Sigmoid colon (tissue), 7 donors: ENCODE data around the gene PFDN1. TPM values are rescaled to one million over a fixed set of nuclear protein-coding genes. Genes with fewer than 3 reads are reported as not detected.
"Not testable (repeated sequence)": the region's sequence is repeated elsewhere in the genome, so short reads cannot be mapped to it uniquely, and the experiment has no call there.

ENCODE experiments used
- DNase-seq: peaks from one replicate; pipeline ENCODE4 v3.0.0-alpha.2; 2019
- H3K27ac ChIP-seq, 4 donors: fragments of 200-600 bp; sonication (generic); one replicate each; pipeline ENCODE4 v1.5.1; 2016 to 2019; ENCODE audit warnings: mild to moderate bottlenecking in 1 of 4
- H3K27me3 ChIP-seq, 3 donors: fragments of 200-600 bp; sonication (generic); one replicate each; pipeline ENCODE4 v1.5.1; 2019; ENCODE audit warnings: mild to moderate bottlenecking in 1 of 3
- H3K36me3 ChIP-seq, 4 donors: fragments of 200-600 bp; sonication (generic); one replicate each; pipeline ENCODE4 v1.5.1; 2016 to 2019
- H3K4me1 ChIP-seq, 4 donors: fragments of 200-600 bp; sonication (generic); one replicate each; pipeline ENCODE4 v1.5.1; 2017 to 2019
- H3K4me3 ChIP-seq, 4 donors: fragments of 200-600 bp; sonication (generic); one replicate each; pipeline ENCODE4 v1.5.1; 2017 to 2019; ENCODE audit warnings: mild to moderate bottlenecking in 2 of 4, moderate library complexity in 1 of 4
- H3K9me3 ChIP-seq, 4 donors: fragments of 200-600 bp in 3 of 4; sonication (generic) in 3 of 4; one replicate each; pipeline versions ENCODE4 v1.5.1 to v1.6.1; 2013 to 2019
- EP300 ChIP-seq, 4 donors: sonication (generic); formaldehyde crosslinking; IDR thresholded peaks; one replicate each; pipeline ENCODE4 v1.6.1; 2017; ENCODE audit warnings: antibody characterized with exemption in 4 of 4
- POLR2A ChIP-seq, 2 donors: fragments of 450-650 bp; IDR thresholded peaks; one replicate each; pipeline ENCODE4 v1.6.1; 2016; ENCODE audit warnings: antibody characterized with exemption in 2 of 2, mild to moderate bottlenecking in 2 of 2, moderate library complexity in 2 of 2
- POLR2AphosphoS5 ChIP-seq, 4 donors: sonication (generic); formaldehyde crosslinking; IDR thresholded peaks; one replicate each; pipeline ENCODE4 v1.6.1; 2017; ENCODE audit warnings: antibody characterized with exemption in 4 of 4
- WGBS, 2 donors: extraction: QIAGEN DNeasy Blood & Tissue Kit; methylation state at CpG; one replicate each; pipeline ENCODE4 v1.1.7; 2013; 5-methylcytosine and 5-hydroxymethylcytosine counted together
- intact Hi-C: fragments of 100-400 bp; cut with DNase I; formaldehyde crosslinking; loops from one replicate; pipeline ENCODE4 v1.15.1; 2023
- polyA plus RNA-seq, 3 donors: library from polyadenylated mRNA; stranded (reverse); fragments of 200-250 nt; gene quantifications; one replicate each; pipeline ENCODE4 v1.2.3, GENCODE V29; 2013
- total RNA-seq, 4 donors: library from RNA; depleted of rRNA; stranded (reverse); fragments of >200 nt; gene quantifications; one replicate each; pipeline ENCODE4 v1.1.0, GENCODE V29; 2016
- TF ChIP-seq, protein P1 (sequence below), 4 experiments: fragments of 450-650 bp in 3 of 4; fragments of 200-600 bp in 1 of 4; IDR thresholded peaks; one replicate each; pipeline ENCODE4 v1.5.1; 2016 to 2019; ENCODE audit warnings: antibody characterized with exemption in 4 of 4, mild to moderate bottlenecking in 3 of 4, moderate library complexity in 2 of 4
- donor health status: healthy with polysubstance abuse.
- donor health status: Bipolar disorder and iron deficiency.
- donor health status: healthy.

Gene PFDN1
- total and polyA plus RNA-seq, 7 donors = 61.8 to 159 (median 88.2) TPM

DNA sequence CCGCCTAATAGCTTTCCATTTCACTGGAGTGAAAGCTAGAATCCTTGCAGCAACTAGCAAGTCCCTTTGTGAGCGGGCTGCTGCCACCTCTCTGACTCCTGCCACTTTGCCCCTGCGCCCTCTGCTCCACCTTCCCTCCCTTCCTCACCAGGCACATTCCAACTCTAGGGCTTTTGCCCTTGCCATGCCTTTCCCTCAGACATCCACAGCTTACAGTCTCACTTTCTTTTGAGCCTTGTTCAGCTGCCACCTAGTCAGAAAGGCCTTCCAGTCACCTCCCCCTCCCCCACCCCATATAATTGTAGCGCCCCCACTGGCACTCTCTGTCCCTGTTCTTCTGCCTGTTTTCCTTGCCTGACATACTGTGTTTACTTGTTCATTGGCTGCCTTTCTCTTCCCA is 96.9 kb downstream of the PFDN1 start:
- Histone ChIP-seq H3K27ac (no peak overlapping the region), H3K4me1 (peaks cover 0 to 8% (median 3%) of the 10 kb centered on the region in 4 donors), H3K27me3 (no peaks in the 10 kb centered on the region), H3K4me3 (no peak overlapping the region), H3K9me3 (no peaks in the 10 kb centered on the region), H3K36me3 (no peaks in the 10 kb centered on the region)
- 90 to 94% methylated on average over 4 of the region's 4 CpGs for WGBS, 2 donors
- no peak for TF ChIP-seq POLR2AphosphoS5 (IDR thresholded peaks at IDR 0.05)
- no peak for TF ChIP-seq POLR2A (IDR thresholded peaks at IDR 0.05)
- TF ChIP-seq, protein P1, sequence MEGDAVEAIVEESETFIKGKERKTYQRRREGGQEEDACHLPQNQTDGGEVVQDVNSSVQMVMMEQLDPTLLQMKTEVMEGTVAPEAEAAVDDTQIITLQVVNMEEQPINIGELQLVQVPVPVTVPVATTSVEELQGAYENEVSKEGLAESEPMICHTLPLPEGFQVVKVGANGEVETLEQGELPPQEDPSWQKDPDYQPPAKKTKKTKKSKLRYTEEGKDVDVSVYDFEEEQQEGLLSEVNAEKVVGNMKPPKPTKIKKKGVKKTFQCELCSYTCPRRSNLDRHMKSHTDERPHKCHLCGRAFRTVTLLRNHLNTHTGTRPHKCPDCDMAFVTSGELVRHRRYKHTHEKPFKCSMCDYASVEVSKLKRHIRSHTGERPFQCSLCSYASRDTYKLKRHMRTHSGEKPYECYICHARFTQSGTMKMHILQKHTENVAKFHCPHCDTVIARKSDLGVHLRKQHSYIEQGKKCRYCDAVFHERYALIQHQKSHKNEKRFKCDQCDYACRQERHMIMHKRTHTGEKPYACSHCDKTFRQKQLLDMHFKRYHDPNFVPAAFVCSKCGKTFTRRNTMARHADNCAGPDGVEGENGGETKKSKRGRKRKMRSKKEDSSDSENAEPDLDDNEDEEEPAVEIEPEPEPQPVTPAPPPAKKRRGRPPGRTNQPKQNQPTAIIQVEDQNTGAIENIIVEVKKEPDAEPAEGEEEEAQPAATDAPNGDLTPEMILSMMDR (IDR thresholded peaks at IDR 0.05) = no peak
- intact Hi-C loops = no loop called here
- DNase-seq = no peak

DNA sequence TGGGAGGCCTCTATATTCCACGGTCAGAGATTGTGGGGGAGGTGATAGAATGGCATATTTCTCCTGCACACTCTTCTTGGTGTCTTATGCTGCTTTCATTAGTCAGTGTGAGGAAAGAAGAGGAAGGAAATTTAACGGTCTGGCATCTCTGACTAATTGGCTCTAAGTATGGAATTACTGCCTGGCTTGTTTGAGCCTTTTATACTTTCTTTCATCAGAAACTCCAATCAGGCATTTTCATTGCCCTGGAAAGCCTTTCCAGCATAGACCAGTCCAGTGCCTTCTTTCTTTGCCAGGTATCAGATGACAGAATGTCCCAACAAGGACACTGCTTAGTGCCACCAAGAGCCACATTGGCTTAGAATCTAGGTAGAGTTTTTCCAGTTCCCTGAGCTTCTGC is 97.7 kb downstream of the PFDN1 start:
- no peak for TF ChIP-seq POLR2AphosphoS5 (IDR thresholded peaks at IDR 0.05)
- no peak for TF ChIP-seq EP300 (IDR thresholded peaks at IDR 0.05)
- TF ChIP-seq, protein P1 (IDR thresholded peaks at IDR 0.05) = no peak
- no peak for TF ChIP-seq POLR2A (IDR thresholded peaks at IDR 0.05)
- H3K27me3 ChIP-seq = no peaks in the 10 kb centered on the region
- DNase-seq = no peak
- intact Hi-C loops = no loop called here
- WGBS, 2 donors = 49 to 65% methylated on average over 2 of the region's 2 CpGs
- no peaks in the 10 kb centered on the region for H3K36me3 ChIP-seq
- H3K4me3 ChIP-seq = no peak overlapping the region
- peaks cover 0 to 8% (median 3%) of the 10 kb centered on the region in 4 donors for H3K4me1 ChIP-seq
- H3K27ac ChIP-seq = no peak overlapping the region
- H3K9me3 ChIP-seq = no peaks in the 10 kb centered on the region

DNA sequence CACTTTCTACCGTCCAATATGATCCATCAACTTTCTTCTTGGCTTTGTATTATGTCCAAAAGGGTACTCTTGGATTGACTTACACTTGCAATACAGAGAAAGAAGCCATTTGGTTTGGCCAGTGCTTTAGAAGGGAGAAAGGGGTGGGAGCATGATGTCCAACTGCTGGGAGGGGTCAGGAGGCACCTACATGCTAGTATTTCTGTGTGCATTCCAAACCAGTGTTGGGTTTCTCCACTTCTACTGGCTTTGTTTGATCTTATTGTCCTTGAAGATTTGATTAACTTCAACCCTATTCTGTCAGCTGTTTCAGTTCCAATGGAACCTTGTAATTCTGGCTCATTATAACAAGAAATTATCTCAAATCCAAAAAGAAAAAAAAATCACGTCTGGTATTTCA is 100.3 kb downstream of the PFDN1 start:
- Histone ChIP-seq H3K4me1 (peaks cover 0 to 8% (median 3%) of the 10 kb centered on the region in 4 donors), H3K9me3 (no peaks in the 10 kb centered on the region), H3K27me3 (no peaks in the 10 kb centered on the region), H3K27ac (no peak overlapping the region), H3K36me3 (no peaks in the 10 kb centered on the region), H3K4me3 (no peak overlapping the region)
- intact Hi-C loops = no loop called here
- DNase-seq = no peak
- 87 to 90% methylated on average over 2 of the region's 2 CpGs for WGBS, 2 donors
- TF ChIP-seq POLR2AphosphoS5 (IDR thresholded peaks at IDR 0.05) = no peak
- no peak for TF ChIP-seq EP300 (IDR thresholded peaks at IDR 0.05)
- TF ChIP-seq, protein P1 (IDR thresholded peaks at IDR 0.05) = no peak
- no peak for TF ChIP-seq POLR2A (IDR thresholded peaks at IDR 0.05)

DNA sequence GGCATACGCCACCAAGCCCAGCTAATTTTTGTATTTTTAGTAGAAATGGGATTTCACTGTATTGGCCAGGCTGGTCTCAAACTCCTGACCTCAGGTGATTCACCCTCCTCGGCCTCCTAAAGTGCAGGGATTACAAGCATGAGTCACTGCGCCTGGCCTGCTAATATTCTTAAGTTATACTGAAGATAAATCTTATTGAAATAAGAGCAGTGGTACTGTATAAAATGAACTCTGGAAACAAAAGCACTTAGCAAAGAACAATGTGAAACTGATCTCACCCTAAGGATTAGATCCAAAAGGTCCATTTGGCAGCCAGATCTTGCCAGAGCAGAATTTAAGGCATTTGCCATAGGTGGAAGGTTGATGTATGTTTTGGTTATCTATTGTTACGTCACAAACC is 100.8 kb downstream of the PFDN1 start:
- no peak for DNase-seq
- Histone ChIP-seq H3K4me3 (no peak overlapping the region), H3K4me1 (peaks cover 0 to 8% (median 3%) of the 10 kb centered on the region in 4 donors), H3K27ac (no peak overlapping the region), H3K9me3 (no peaks in the 10 kb centered on the region), H3K36me3 (no peaks in the 10 kb centered on the region), H3K27me3 (no peaks in the 10 kb centered on the region)
- TF ChIP-seq, protein P1 (IDR thresholded peaks at IDR 0.05) = no peak
- TF ChIP-seq POLR2AphosphoS5 (IDR thresholded peaks at IDR 0.05) (no peak), POLR2A (IDR thresholded peaks at IDR 0.05) (no peak), EP300 (IDR thresholded peaks at IDR 0.05) (no peak)
- 73 to 84% methylated on average over 4 of the region's 4 CpGs for WGBS, 2 donors
- intact Hi-C loops = no loop called here

DNA sequence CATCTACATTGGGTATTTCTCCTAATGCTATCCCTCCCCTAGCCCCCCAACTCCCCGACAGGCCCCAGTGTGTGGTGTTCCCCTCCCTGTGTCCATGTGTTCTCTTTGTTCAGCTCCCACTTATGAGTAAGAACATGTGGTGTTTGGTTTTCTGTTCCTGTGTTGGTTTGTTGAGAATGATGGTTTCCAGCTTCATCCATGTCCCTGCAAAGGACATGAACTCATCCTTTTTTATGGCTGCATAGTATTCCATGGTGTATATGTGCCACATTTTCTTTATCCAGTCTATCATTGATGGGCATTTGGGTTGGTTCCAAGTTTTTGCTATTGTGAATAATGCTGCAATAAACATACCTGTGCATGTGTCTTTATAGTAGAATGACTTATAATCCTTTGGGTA is 104.0 kb downstream of the PFDN1 start:
- H3K27ac ChIP-seq, H3K27me3 ChIP-seq, H3K4me3 ChIP-seq, DNase-seq, H3K9me3 ChIP-seq, intact Hi-C loops, H3K4me1 ChIP-seq, H3K36me3 ChIP-seq: not testable (repeated sequence)
- 92 to 100% methylated on average over 1 of the region's 1 CpG for WGBS, 2 donors
